ENCODE measurements around the gene RXRB.
"Not testable (repeated sequence)": the region's sequence is repeated elsewhere in the genome, so short reads cannot be mapped to it uniquely, and the experiment has no call there.

The RXRB gene

DNA sequence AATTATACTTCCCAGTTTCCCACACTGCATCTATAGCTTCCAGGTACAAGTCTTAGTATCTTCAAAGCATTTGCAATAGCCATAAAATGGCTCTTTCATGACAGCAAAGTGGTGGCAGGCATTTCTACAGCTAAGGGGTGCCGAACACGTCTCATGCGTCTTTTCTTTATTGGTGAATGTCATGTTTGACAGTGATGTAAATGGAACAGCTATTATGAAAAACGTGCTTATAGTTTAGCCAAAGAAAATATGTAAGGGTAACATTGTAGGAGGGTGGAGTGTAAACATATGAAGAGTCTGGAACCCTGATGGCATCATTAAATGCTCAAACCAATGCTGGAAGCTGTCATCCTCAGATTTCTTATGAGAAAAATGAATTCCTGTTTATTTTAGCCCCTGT lies 46.1 kb downstream of the RXRB start:
- H3K4me1 ChIP-seq (ENCODE audit: low read depth, poor library complexity, severe bottlenecking) = no peaks in the 10 kb centered on the region
- H3K27me3 ChIP-seq (ENCODE audit: insufficient read depth, low read depth) = no peaks in the 10 kb centered on the region
- TF ChIP-seq, protein P1, sequence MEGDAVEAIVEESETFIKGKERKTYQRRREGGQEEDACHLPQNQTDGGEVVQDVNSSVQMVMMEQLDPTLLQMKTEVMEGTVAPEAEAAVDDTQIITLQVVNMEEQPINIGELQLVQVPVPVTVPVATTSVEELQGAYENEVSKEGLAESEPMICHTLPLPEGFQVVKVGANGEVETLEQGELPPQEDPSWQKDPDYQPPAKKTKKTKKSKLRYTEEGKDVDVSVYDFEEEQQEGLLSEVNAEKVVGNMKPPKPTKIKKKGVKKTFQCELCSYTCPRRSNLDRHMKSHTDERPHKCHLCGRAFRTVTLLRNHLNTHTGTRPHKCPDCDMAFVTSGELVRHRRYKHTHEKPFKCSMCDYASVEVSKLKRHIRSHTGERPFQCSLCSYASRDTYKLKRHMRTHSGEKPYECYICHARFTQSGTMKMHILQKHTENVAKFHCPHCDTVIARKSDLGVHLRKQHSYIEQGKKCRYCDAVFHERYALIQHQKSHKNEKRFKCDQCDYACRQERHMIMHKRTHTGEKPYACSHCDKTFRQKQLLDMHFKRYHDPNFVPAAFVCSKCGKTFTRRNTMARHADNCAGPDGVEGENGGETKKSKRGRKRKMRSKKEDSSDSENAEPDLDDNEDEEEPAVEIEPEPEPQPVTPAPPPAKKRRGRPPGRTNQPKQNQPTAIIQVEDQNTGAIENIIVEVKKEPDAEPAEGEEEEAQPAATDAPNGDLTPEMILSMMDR (conservative IDR thresholded peaks at IDR 0.05; ENCODE audit: low read depth, low read length) = no peak
- no peaks in the 10 kb centered on the region for H3K36me3 ChIP-seq (ENCODE audit: insufficient read depth)
- H2AFZ ChIP-seq (ENCODE audit: low read depth) = no peak overlapping the region
- no peak overlapping the region for H3K9ac ChIP-seq
- no peaks in the 10 kb centered on the region for H3K79me2 ChIP-seq (ENCODE audit: insufficient read depth, low read depth)
- no peak overlapping the region for H3K4me3 ChIP-seq (IDR thresholded peaks at IDR 0.05; ENCODE audit: insufficient read depth, low read depth, low read length)
- H3K4me2 ChIP-seq = no peak overlapping the region
- H3K27ac ChIP-seq = no peak overlapping the region
- H4K20me1 ChIP-seq (ENCODE audit: insufficient read depth) = no peaks in the 10 kb centered on the region

GRCh38 chr6:33151050-33151449 lies 49.4 kb downstream of the RXRB start:
- Histone ChIP-seq H4K20me1 (ENCODE audit: insufficient read depth) (no peaks in the 10 kb centered on the region), H2AFZ (ENCODE audit: low read depth) (no peak overlapping the region), H3K36me3 (ENCODE audit: insufficient read depth) (no peaks in the 10 kb centered on the region), H3K4me2 (no peak overlapping the region), H3K4me1 (ENCODE audit: low read depth, poor library complexity, severe bottlenecking) (no peaks in the 10 kb centered on the region), H3K9ac (no peak overlapping the region), H3K79me2 (ENCODE audit: insufficient read depth, low read depth) (no peaks in the 10 kb centered on the region), H3K4me3 (IDR thresholded peaks at IDR 0.05; ENCODE audit: insufficient read depth, low read depth, low read length) (no peak overlapping the region), H3K27me3 (ENCODE audit: insufficient read depth, low read depth) (no peaks in the 10 kb centered on the region), H3K27ac (no peak overlapping the region)
- TF ChIP-seq, protein P1 (conservative IDR thresholded peaks at IDR 0.05; ENCODE audit: low read depth, low read length) = no peak

DNA sequence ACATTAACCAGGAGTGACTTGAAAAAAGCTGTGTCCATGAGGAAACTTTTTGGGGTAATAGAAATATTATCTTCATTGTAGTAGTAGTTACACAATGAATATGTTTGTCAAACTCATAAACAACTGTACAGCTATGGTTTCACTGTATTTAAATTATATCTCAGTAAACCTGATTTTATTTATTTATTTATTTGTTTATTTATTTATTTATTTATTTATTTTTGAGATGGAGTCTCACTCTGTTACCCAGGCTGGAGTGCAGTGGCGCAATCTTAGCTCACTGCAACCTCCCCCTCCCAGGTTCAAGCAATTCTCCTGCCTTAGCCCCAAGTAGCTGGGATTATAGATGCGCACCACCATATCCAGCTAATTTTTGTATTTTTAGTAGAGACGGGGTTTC lies 49.9 kb downstream of the RXRB start:
- H3K4me1 ChIP-seq (ENCODE audit: low read depth, poor library complexity, severe bottlenecking); H3K27me3 ChIP-seq (ENCODE audit: insufficient read depth, low read depth); H3K4me2 ChIP-seq; H4K20me1 ChIP-seq (ENCODE audit: insufficient read depth); H3K4me3 ChIP-seq (IDR thresholded peaks at IDR 0.05; ENCODE audit: insufficient read depth, low read depth, low read length); H3K79me2 ChIP-seq (ENCODE audit: insufficient read depth, low read depth); H3K27ac ChIP-seq; H3K9ac ChIP-seq; H2AFZ ChIP-seq (ENCODE audit: low read depth); H3K36me3 ChIP-seq (ENCODE audit: insufficient read depth): not testable (repeated sequence)

DNA sequence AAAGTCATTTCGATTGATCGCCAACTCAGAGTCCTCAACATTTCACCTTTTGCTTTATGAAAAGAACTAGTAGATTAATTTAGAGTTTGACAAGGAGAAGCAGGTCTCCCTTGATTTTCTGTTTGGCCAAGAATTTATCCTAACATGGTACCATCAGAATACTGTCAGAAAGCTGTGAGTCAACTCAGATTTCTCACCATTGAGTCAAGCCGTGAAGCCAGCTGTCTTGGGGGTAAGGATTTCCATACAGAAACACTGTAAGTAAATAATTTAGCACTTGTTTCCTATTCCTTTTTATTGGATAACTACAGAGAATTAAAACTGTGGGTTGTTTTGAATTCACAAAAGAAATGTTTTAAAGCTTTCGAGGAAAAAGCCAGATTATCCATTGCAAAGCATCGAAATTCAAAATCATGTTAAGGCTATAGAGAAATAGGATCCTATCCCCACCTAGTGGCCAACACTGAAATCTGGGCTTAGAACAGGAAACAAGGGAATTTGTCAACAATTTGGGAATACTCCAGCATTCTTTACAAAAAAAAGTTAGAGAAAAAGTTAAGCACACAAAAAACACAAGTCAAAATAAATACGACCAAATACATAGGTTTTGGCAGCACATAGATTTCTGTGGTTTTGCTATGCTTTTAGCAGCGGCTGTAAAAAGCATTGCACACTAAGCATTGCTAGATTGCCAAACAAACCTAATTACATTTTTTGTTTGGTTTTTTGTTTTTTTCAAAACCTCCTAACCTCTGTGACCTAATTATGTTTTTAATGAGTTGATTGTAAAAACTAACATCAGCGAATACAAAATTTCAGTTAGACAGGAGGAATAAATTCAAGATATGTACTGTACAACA lies 52.4 kb downstream of the RXRB start:
- no peak overlapping the region for H3K9ac ChIP-seq
- no peak overlapping the region for H3K27ac ChIP-seq
- no peaks in the 10 kb centered on the region for H3K27me3 ChIP-seq (ENCODE audit: insufficient read depth, low read depth)
- no peaks in the 10 kb centered on the region for H3K36me3 ChIP-seq (ENCODE audit: insufficient read depth)
- no peaks in the 10 kb centered on the region for H3K4me1 ChIP-seq (ENCODE audit: low read depth, poor library complexity, severe bottlenecking)
- H2AFZ ChIP-seq (ENCODE audit: low read depth) = no peak overlapping the region
- H4K20me1 ChIP-seq (ENCODE audit: insufficient read depth) = no peaks in the 10 kb centered on the region
- no peaks in the 10 kb centered on the region for H3K79me2 ChIP-seq (ENCODE audit: insufficient read depth, low read depth)
- no peak overlapping the region for H3K4me2 ChIP-seq
- TF ChIP-seq, protein P1 (conservative IDR thresholded peaks at IDR 0.05; ENCODE audit: low read depth, low read length) = peak; percentile 78
- no peak overlapping the region for H3K4me3 ChIP-seq (IDR thresholded peaks at IDR 0.05; ENCODE audit: insufficient read depth, low read depth, low read length)

DNA sequence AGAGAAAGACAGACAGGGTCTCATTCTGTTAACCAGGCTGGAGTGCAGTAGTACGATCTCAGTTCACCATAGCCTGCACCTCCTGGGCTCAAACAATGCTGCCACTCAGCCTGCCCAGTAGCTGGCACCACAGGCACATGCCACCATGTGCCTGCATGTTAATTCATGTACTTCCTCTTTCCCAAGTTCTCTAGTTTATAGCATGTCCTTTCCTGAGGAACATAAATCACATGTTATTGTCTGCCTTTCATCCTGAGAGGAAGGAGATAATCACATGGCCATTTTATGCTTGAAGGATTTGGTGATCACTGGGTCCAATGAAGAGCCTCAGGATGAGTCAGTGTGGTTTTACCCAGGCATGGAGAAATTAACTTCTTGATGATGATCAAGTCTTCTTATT lies 56.1 kb downstream of the RXRB start:
- Histone ChIP-seq H4K20me1 (ENCODE audit: insufficient read depth) (no peaks in the 10 kb centered on the region), H3K9ac (no peak overlapping the region), H3K4me1 (ENCODE audit: low read depth, poor library complexity, severe bottlenecking) (no peaks in the 10 kb centered on the region), H3K36me3 (ENCODE audit: insufficient read depth) (no peaks in the 10 kb centered on the region), H3K4me3 (IDR thresholded peaks at IDR 0.05; ENCODE audit: insufficient read depth, low read depth, low read length) (no peak overlapping the region), H2AFZ (ENCODE audit: low read depth) (no peak overlapping the region), H3K4me2 (no peak overlapping the region), H3K27me3 (ENCODE audit: insufficient read depth, low read depth) (no peaks in the 10 kb centered on the region), H3K79me2 (ENCODE audit: insufficient read depth, low read depth) (no peaks in the 10 kb centered on the region), H3K27ac (no peak overlapping the region)
- TF ChIP-seq, protein P1 (conservative IDR thresholded peaks at IDR 0.05; ENCODE audit: low read depth, low read length) = no peak

All from KMS-11 (cell line).